NCI-H146 treated with DMSO at 0.1 percent for 48 hours (cell line): Measurements from ENCODE around the gene CALCR.
"Not testable (repeated sequence)": the region's sequence is repeated elsewhere in the genome, so short reads cannot be mapped to it uniquely, and the experiment has no call there.

Source experiments
- DNase-seq: peaks from one replicate; lab custom pipeline; 2025; ENCODE audit not compliant: unreplicated experiment; lab: John Stamatoyannopoulos, UW

CALCR gene

GRCh38 chr7:93562936-93563335 is 11.6 kb downstream of the CALCR start:
- no peak for DNase-seq

GRCh38 chr7:93562106-93562505 is 12.4 kb downstream of the CALCR start:
- DNase-seq = no peak

GRCh38 chr7:93559639-93560491 is 14.7 kb downstream of the CALCR start:
- DNase-seq = no peak

GRCh38 chr7:93558705-93559614 is 15.6 kb downstream of the CALCR start:
- no peak for DNase-seq

- no peak for DNase-seq
Observed at GRCh38 chr7:93551931-93552330, 22.6 kb downstream of the CALCR start.

- no peak for DNase-seq
Observed at GRCh38 chr7:93551063-93551895, 23.2 kb downstream of the CALCR start.

- DNase-seq = no peak
Observed at GRCh38 chr7:93547716-93548115, 26.8 kb downstream of the CALCR start.

- no peak for DNase-seq
Observed at GRCh38 chr7:93544691-93545090, 29.8 kb downstream of the CALCR start.

- DNase-seq = no peak
Observed at GRCh38 chr7:93538061-93538460, 36.5 kb downstream of the CALCR start.

GRCh38 chr7:93535616-93536015 is 38.9 kb downstream of the CALCR start:
- DNase-seq = no peak

- no peak for DNase-seq
Observed at GRCh38 chr7:93530701-93531100, 43.8 kb downstream of the CALCR start.

GRCh38 chr7:93516834-93517233 is 57.7 kb downstream of the CALCR start:
- no peak for DNase-seq

- DNase-seq = no peak
Observed at GRCh38 chr7:93515144-93515543, 59.4 kb downstream of the CALCR start.

- DNase-seq = no peak
Observed at GRCh38 chr7:93509303-93509702, 65.2 kb downstream of the CALCR start.

- DNase-seq = no peak
Observed at GRCh38 chr7:93503088-93503487, 71.4 kb downstream of the CALCR start.

GRCh38 chr7:93491860-93492259 is 82.7 kb downstream of the CALCR start:
- DNase-seq = not testable (repeated sequence)

GRCh38 chr7:93476491-93477344 is 97.8 kb downstream of the CALCR start:
- no peak for DNase-seq

GRCh38 chr7:93475811-93476210 is 98.7 kb downstream of the CALCR start:
- no peak for DNase-seq

GRCh38 chr7:93471456-93471855 is 103.1 kb downstream of the CALCR start:
- DNase-seq = no peak

GRCh38 chr7:93463764-93464163 is 110.8 kb downstream of the CALCR start:
- no peak for DNase-seq
